HEK293 (cell line): ENCODE measurements around the gene CLIC4.

Source experiments
- CTCF ChIA-PET: fragments of 350-600 bp; formaldehyde crosslinking; extraction: SDS; loops from one replicate; lab custom pipeline; 2021; ENCODE audit warnings: antibody characterized with exemption; lab: Yijun Ruan, JAX
- POLR2A ChIA-PET: fragments of 300-600 bp; formaldehyde crosslinking; extraction: SDS; loops from one replicate; lab custom pipeline; 2020; ENCODE audit warnings: antibody characterized with exemption, inconsistent platforms; lab: Yijun Ruan, JAX
- H3K27ac ChIP-seq: fragments of 200-500 bp; sonication (Bioruptor generic); 2 replicates; pipeline ENCODE4 v1.5.1; 2014; ENCODE audit warnings: low read depth, low read length, control low read depth, inconsistent platforms; ENCODE audit errors: extremely low read depth
- H3K36me3 ChIP-seq, 2 experiments: fragments of 200-500 bp in 1 of 2; sonication (Bioruptor generic) in 1 of 2; 1 replicate in 1 of 2; 2 replicates in 1 of 2; pipeline ENCODE4 v1.5.1; 2014 to 2017; ENCODE audit warnings: inconsistent platforms in 2 of 2, low read length in 2 of 2; ENCODE audit not compliant: control insufficient read depth in 2 of 2, insufficient read depth in 1 of 2
- H3K4me1 ChIP-seq: fragments of 200-500 bp; sonication (Bioruptor generic); 2 replicates; pipeline ENCODE4 v1.5.1; 2014; ENCODE audit warnings: mild to moderate bottlenecking, low read length, inconsistent platforms; ENCODE audit not compliant: control insufficient read depth, insufficient read depth
- H3K4me3 ChIP-seq: 2 replicates; pipeline ENCODE4 v1.5.1; 2011; ENCODE audit warnings: low read depth, mild to moderate bottlenecking, control low read depth, low read length, moderate library complexity
- H3K9me3 ChIP-seq: fragments of 200-500 bp; sonication (Bioruptor generic); 2 replicates; pipeline ENCODE4 v1.5.1; 2014; ENCODE audit warnings: low read depth, low read length, inconsistent platforms; ENCODE audit not compliant: control insufficient read depth, insufficient read depth
- EGR2 ChIP-seq: fragments of 450-650 bp; formaldehyde crosslinking; IDR thresholded peaks from 2 replicates; pipeline ENCODE4 v1.5.1; 2016; ENCODE audit warnings: low read depth, missing biosample characterization, missing genetic modification characterization
- GLI2 ChIP-seq: fragments of 450-650 bp; formaldehyde crosslinking; IDR thresholded peaks from 2 replicates; pipeline ENCODE4; 2017; ENCODE audit warnings: missing biosample characterization, missing genetic modification characterization, low read depth, borderline replicate concordance
- MEIS1 ChIP-seq: sonication (generic); formaldehyde crosslinking; IDR thresholded peaks from 2 replicates; pipeline ENCODE4 v1.8.1; 2022; ENCODE audit warnings: missing genetic modification reagents, mild to moderate bottlenecking, borderline replicate concordance
- OSR2 ChIP-seq: fragments of 450-650 bp; formaldehyde crosslinking; IDR thresholded peaks from 2 replicates; pipeline ENCODE4 v1.5.1; 2016; ENCODE audit warnings: missing biosample characterization, missing genetic modification characterization
- PRDM1 ChIP-seq: fragments of 450-650 bp; formaldehyde crosslinking; IDR thresholded peaks from 2 replicates; pipeline ENCODE4; 2016; ENCODE audit warnings: missing biosample characterization, missing genetic modification characterization
- TCF7L2 ChIP-seq: IDR thresholded peaks from 2 replicates; pipeline ENCODE4 v1.6.1; 2011; ENCODE audit warnings: low read depth, mild to moderate bottlenecking, inconsistent platforms, low read length, moderate library complexity, borderline replicate concordance
- TRIM28 ChIP-seq: IDR thresholded peaks from 2 replicates; pipeline ENCODE4 v1.6.1; 2011; ENCODE audit warnings: low read length, control low read depth, borderline replicate concordance
- ZNF114 ChIP-seq: fragments of 450-650 bp; formaldehyde crosslinking; IDR thresholded peaks from 2 replicates; pipeline ENCODE4 v1.5.0; 2017; ENCODE audit warnings: missing biosample characterization, missing genetic modification characterization
- ZNF174 ChIP-seq: fragments of 450-650 bp; formaldehyde crosslinking; IDR thresholded peaks from 2 replicates; pipeline ENCODE4 v1.5.0; 2017; ENCODE audit warnings: missing biosample characterization, mild to moderate bottlenecking, missing genetic modification characterization
- ZNF266 ChIP-seq: fragments of 450-650 bp; formaldehyde crosslinking; IDR thresholded peaks from 2 replicates; pipeline ENCODE4 v1.5.1; 2016; ENCODE audit warnings: missing biosample characterization, missing genetic modification characterization, low read depth
- ZNF426 ChIP-seq: fragments of 450-650 bp; formaldehyde crosslinking; IDR thresholded peaks from 2 replicates; pipeline ENCODE4 v1.5.1; 2017; ENCODE audit warnings: missing biosample characterization, missing genetic modification characterization, mild to moderate bottlenecking, inconsistent platforms, moderate library complexity
- ZNF560 ChIP-seq: fragments of 450-650 bp; formaldehyde crosslinking; IDR thresholded peaks from 2 replicates; pipeline ENCODE4 v1.5.1; 2017; ENCODE audit warnings: missing biosample characterization, missing genetic modification characterization, borderline replicate concordance
- ZNF670 ChIP-seq: fragments of 450-650 bp; formaldehyde crosslinking; IDR thresholded peaks from 2 replicates; pipeline ENCODE4 v1.5.1; 2016; ENCODE audit warnings: missing biosample characterization, missing genetic modification characterization, low read depth
- ZNF707 ChIP-seq: fragments of 450-650 bp; formaldehyde crosslinking; IDR thresholded peaks from 2 replicates; pipeline ENCODE4 v1.5.1; 2016; ENCODE audit warnings: missing biosample characterization, missing genetic modification characterization
- ZXDB ChIP-seq: fragments of 450-650 bp; formaldehyde crosslinking; IDR thresholded peaks from 2 replicates; pipeline ENCODE4 v1.5.1; 2016; ENCODE audit warnings: missing biosample characterization, missing genetic modification characterization
- TF ChIP-seq, protein P1 (sequence below): fragments of 450-650 bp; formaldehyde crosslinking; IDR thresholded peaks from 2 replicates; pipeline ENCODE4 v1.5.1; 2016; ENCODE audit warnings: missing biosample characterization, missing genetic modification characterization
- TF ChIP-seq, protein P2 (sequence below): fragments of 450-650 bp; formaldehyde crosslinking; conservative IDR thresholded peaks from 2 replicates; pipeline ENCODE4 v1.5.1; 2016; ENCODE audit warnings: low read depth, missing biosample characterization, missing genetic modification characterization
- TF ChIP-seq, protein P3 (sequence below): fragments of 450-650 bp; IDR thresholded peaks from 2 replicates; pipeline ENCODE4 v1.5.1; 2018; ENCODE audit warnings: missing biosample characterization, mild to moderate bottlenecking, missing genetic modification characterization

Gene CLIC4

GRCh38 chr1:24881034-24881433 is 135.8 kb downstream of the CLIC4 start:
- Histone ChIP-seq H3K27ac (no peak overlapping the region), H3K4me1 (no peaks in the 10 kb centered on the region), H3K4me3 (no peak overlapping the region), H3K9me3 (no peaks in the 10 kb centered on the region; the same call in 1 of the 2 replicates), H3K36me3 (no peaks in the 10 kb centered on the region)
- ChIA-PET POLR2A (no interaction called here), CTCF (interaction anchor here (1.8 to 3.2 kb wide), 2 partner anchors 18 to 324 kb away, joined by 6 to 10 read pairs; no protein-coding TSS in a partner anchor)
- TF ChIP-seq ZNF707 (tag by site-specific recombination) (no peak), OSR2 (tag by site-specific recombination) (no peak)

DNA sequence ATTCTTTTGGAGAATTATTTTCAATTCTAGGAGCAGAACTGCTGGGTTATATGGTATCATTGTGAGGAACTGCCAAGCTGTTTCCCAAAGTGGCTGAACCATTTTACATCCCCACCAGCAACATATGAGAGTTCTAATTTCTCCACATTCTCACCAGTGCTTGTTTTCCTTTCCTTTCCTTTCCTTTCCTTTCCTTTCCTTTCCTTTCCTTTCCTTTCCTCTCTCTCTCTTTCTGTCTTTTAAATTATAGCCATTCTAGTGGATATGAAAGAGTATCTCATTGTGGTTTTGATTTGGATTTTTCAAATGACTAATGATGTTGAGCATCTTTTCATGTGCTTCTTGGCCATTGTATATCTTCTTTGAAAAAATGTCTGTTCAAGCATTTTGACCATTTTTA is 139.5 kb downstream of the CLIC4 start:
- H3K36me3 ChIP-seq, result no peaks in the 10 kb centered on the region
- H3K9me3 ChIP-seq, result no peaks in the 10 kb centered on the region; the same call in 1 of the 2 replicates
- TF ChIP-seq, protein P1, sequence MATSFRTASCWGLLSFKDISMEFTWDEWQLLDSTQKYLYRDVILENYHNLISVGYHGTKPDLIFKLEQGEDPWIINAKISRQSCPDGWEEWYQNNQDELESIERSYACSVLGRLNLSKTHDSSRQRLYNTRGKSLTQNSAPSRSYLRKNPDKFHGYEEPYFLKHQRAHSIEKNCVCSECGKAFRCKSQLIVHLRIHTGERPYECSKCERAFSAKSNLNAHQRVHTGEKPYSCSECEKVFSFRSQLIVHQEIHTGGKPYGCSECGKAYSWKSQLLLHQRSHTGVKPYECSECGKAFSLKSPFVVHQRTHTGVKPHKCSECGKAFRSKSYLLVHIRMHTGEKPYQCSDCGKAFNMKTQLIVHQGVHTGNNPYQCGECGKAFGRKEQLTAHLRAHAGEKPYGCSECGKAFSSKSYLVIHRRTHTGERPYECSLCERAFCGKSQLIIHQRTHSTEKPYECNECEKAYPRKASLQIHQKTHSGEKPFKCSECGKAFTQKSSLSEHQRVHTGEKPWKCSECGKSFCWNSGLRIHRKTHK (tag by site-specific recombination), result no peak
- TF ChIP-seq MEIS1 (CRISPR knock-in tag) (no peak), PRDM1 (tag by site-specific recombination) (peak; percentile 97), EGR2 (tag by site-specific recombination) (no peak)
- CTCF ChIA-PET, result interaction anchor here (0.7 to 1.7 kb wide), 2 partner anchors 12 to 37 kb away, joined by 3 to 4 read pairs; no protein-coding TSS in a partner anchor
- POLR2A ChIA-PET, result no interaction called here
- H3K4me1 ChIP-seq, result no peaks in the 10 kb centered on the region
- H3K27ac ChIP-seq, result no peak overlapping the region
- no peak overlapping the region for H3K4me3 ChIP-seq

- H3K27ac ChIP-seq, result no peak overlapping the region
- no peaks in the 10 kb centered on the region for H3K36me3 ChIP-seq
- H3K4me1 ChIP-seq, result no peaks in the 10 kb centered on the region
- no peaks in the 10 kb centered on the region; the same call in 1 of the 2 replicates for H3K9me3 ChIP-seq
- TF ChIP-seq ZNF114 (tag by site-specific recombination) (no peak), ZXDB (no peak), PRDM1 (tag by site-specific recombination) (no peak), ZNF670 (no peak), ZNF174 (tag by site-specific recombination) (no peak), ZNF266 (tag by site-specific recombination) (no peak), GLI2 (tag by site-specific recombination) (no peak), TCF7L2 (no peak)
- no peak overlapping the region for H3K4me3 ChIP-seq
- CTCF ChIA-PET, result interaction anchor here (1.4 to 1.7 kb wide), 3 partner anchors 12 to 38 kb away, joined by 3 to 4 read pairs (median 4); no protein-coding TSS in a partner anchor
- POLR2A ChIA-PET, result no interaction called here
Observed at GRCh38 chr1:24886241-24886640, 141.0 kb downstream of the CLIC4 start.

DNA sequence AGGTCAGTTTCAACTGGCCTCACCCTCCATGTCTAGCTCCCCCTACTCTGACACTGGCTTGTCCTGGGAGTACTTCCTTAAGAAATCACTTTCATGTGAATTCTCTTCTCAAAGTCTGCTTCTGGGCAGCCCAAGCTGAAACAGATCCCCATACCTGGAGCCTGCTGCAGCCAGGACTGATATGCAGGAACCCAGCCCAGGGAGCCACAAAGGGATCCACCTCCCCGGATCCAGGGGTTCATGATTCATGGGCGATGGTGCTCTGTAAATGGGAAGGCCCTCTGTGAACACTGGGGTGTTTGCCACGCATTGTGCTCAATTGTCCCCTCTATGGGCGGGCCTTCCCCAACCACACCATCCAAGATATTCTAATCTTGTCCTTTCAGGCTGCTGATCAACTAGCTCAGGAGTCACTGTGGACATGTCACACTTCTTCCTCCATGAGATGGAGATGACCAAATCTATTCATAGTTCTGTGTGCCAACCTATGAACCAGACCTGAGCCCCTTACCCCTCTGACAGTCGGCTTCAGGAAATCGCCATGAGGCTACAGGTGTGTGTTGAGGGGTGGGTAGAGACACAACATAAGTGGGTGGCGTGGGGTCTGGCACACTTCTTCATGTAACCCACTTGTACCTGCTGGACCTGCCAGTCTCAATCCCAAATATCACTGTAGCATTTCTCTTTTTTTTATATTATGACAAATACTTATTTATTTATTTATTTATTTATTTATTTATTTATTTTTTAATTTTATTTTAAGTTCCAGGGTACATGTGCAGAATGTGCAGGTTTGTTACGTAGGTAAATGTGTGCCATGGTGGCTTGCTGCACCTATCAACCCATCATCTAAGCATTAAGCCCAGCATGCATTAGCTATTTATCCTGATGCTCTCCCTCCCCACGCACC is 143.1 kb downstream of the CLIC4 start:
- POLR2A ChIA-PET, result no interaction called here
- CTCF ChIA-PET, result interaction anchor here (1.0 to 1.4 kb wide), 2 partner anchors 150 to 216 kb away, joined by 3 read pairs; no protein-coding TSS in a partner anchor
- no peak overlapping the region for H3K4me3 ChIP-seq
- no peak for TF ChIP-seq TRIM28
- peak; percentile 38; the same call in 1 of the 2 replicates for TF ChIP-seq ZNF560 (tag by site-specific recombination)
- no peak for TF ChIP-seq EGR2 (tag by site-specific recombination)
- TF ChIP-seq, protein P2, sequence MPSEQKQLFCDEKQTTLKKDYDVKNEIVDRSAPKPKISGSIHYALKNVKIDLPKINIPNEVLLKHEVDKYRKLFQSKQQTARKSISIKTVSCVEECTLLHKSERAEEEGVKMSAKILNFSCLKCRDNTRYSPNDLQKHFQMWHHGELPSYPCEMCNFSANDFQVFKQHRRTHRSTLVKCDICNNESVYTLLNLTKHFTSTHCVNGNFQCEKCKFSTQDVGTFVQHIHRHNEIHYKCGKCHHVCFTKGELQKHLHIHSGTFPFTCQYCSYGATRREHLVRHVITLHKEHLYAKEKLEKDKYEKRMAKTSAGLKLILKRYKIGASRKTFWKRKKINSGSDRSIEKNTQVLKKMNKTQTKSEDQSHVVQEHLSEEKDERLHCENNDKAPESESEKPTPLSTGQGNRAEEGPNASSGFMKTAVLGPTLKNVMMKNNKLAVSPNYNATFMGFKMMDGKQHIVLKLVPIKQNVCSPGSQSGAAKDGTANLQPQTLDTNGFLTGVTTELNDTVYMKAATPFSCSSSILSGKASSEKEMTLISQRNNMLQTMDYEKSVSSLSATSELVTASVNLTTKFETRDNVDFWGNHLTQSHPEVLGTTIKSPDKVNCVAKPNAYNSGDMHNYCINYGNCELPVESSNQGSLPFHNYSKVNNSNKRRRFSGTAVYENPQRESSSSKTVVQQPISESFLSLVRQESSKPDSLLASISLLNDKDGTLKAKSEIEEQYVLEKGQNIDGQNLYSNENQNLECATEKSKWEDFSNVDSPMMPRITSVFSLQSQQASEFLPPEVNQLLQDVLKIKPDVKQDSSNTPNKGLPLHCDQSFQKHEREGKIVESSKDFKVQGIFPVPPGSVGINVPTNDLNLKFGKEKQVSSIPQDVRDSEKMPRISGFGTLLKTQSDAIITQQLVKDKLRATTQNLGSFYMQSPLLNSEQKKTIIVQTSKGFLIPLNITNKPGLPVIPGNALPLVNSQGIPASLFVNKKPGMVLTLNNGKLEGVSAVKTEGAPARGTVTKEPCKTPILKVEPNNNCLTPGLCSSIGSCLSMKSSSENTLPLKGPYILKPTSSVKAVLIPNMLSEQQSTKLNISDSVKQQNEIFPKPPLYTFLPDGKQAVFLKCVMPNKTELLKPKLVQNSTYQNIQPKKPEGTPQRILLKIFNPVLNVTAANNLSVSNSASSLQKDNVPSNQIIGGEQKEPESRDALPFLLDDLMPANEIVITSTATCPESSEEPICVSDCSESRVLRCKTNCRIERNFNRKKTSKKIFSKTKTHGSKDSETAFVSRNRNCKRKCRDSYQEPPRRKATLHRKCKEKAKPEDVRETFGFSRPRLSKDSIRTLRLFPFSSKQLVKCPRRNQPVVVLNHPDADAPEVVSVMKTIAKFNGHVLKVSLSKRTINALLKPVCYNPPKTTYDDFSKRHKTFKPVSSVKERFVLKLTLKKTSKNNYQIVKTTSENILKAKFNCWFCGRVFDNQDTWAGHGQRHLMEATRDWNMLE (tag by site-specific recombination), result peak; percentile 69; the same call in 1 of the 2 replicates
- TF ChIP-seq, protein P3, sequence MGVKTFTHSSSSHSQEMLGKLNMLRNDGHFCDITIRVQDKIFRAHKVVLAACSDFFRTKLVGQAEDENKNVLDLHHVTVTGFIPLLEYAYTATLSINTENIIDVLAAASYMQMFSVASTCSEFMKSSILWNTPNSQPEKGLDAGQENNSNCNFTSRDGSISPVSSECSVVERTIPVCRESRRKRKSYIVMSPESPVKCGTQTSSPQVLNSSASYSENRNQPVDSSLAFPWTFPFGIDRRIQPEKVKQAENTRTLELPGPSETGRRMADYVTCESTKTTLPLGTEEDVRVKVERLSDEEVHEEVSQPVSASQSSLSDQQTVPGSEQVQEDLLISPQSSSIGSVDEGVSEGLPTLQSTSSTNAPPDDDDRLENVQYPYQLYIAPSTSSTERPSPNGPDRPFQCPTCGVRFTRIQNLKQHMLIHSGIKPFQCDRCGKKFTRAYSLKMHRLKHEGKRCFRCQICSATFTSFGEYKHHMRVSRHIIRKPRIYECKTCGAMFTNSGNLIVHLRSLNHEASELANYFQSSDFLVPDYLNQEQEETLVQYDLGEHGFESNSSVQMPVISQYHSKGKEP, result no peak
- peak; percentile 56 for TF ChIP-seq ZNF426 (tag by site-specific recombination)

More for the DNA sequence above, 143.1 kb downstream of the CLIC4 start:
- no peak overlapping the region for H3K27ac ChIP-seq
- no peaks in the 10 kb centered on the region for H3K36me3 ChIP-seq
- no peaks in the 10 kb centered on the region for H3K4me1 ChIP-seq
- no peaks in the 10 kb centered on the region for H3K9me3 ChIP-seq
